GM12878 (cell line): ENCODE measurements around the gene FHL5. TPM values are rescaled to one million over a fixed set of nuclear protein-coding genes. Genes with fewer than 3 reads are reported as not detected.

Experiments used
- ATAC-seq: fragments of 200-7000 bp; cut with Tn5 transposase; 3 replicates; pipeline ENCODE4 v1.9.1; 2020; ENCODE audit warnings: mild to moderate bottlenecking, moderate library complexity
- BruUV-seq: library from RNA; stranded (reverse); fragments of 400-500 nt; replicated peaks from 2 replicates; lab custom pipeline; 2021; lab: Mats Ljungman, UMichigan
- CTCF ChIA-PET: fragments of 300-600 bp; sonication (Branson Sonifier 250); formaldehyde crosslinking; extraction: SDS; loops from one replicate; lab custom pipeline; 2021; ENCODE audit warnings: inconsistent platforms; lab: Yijun Ruan, JAX
- POLR2A ChIA-PET: fragments of 350-600 bp; formaldehyde crosslinking; extraction: SDS; loops from one replicate; lab custom pipeline; 2021; ENCODE audit warnings: inconsistent platforms; lab: Charles Lee
- RAD21 ChIA-PET: fragments of 300-600 bp; sonication (Branson Sonifier 250); formaldehyde crosslinking; loops from one replicate; lab custom pipeline; 2023; ENCODE audit warnings: antibody characterized with exemption; ENCODE audit not compliant: unreplicated experiment; lab: Charles Lee
- SMC1A ChIA-PET: fragments of 300-600 bp; sonication (Branson Sonifier 250); formaldehyde crosslinking; loops from one replicate; lab custom pipeline; 2023; ENCODE audit not compliant: unreplicated experiment, uncharacterized antibody; lab: Charles Lee
- DNase-seq: peaks from one replicate; pipeline ENCODE4 v3.0.0-alpha.2; 2011; ENCODE audit warnings: low read depth, low spot score
- FAIRE-seq: peaks from 3 replicates; lab custom pipeline; 2011; peaks lifted over from hg19 to GRCh38; lab: Jason Lieb, UNC
- H2AFZ ChIP-seq: 2 replicates; pipeline ENCODE4 v1.6.0; 2011; ENCODE audit warnings: low read depth, low read length, control low read depth; ENCODE audit not compliant: control insufficient read depth
- H3K27ac ChIP-seq: 2 replicates; pipeline ENCODE4 v1.5.1; 2011; ENCODE audit warnings: control low read depth; ENCODE audit not compliant: control insufficient read depth, insufficient read depth
- H3K27me3 ChIP-seq, 2 experiments: replicated peaks in 1 of 2; 2 replicates each; pipeline versions ENCODE4 v1.6.0 to v1.6.1; 2011; ENCODE audit warnings: low read length in 1 of 2; ENCODE audit not compliant: control insufficient read depth in 2 of 2, insufficient read depth in 2 of 2
- H3K36me3 ChIP-seq, 2 experiments: 2 replicates each; pipeline ENCODE4 v1.5.1; 2011; ENCODE audit warnings: low read length in 1 of 2; ENCODE audit not compliant: control insufficient read depth in 2 of 2, insufficient read depth in 2 of 2
- H3K4me1 ChIP-seq: 2 replicates; pipeline ENCODE4 v1.6.1; 2011; ENCODE audit warnings: mild to moderate bottlenecking, low read length, moderate library complexity, mixed read lengths; ENCODE audit not compliant: control insufficient read depth, insufficient read depth
- H3K4me2 ChIP-seq: 2 replicates; pipeline ENCODE4 v1.6.0; 2011; ENCODE audit warnings: control low read depth; ENCODE audit not compliant: control insufficient read depth, insufficient read depth
- H3K4me3 ChIP-seq: fragments of 200-600 bp; sonication (generic); 2 replicates; pipeline ENCODE4 v1.5.1; 2016
- H3K79me2 ChIP-seq: 2 replicates; pipeline ENCODE4 v1.6.0; 2011; ENCODE audit warnings: low read length; ENCODE audit not compliant: control insufficient read depth, insufficient read depth
- H3K9ac ChIP-seq: 2 replicates; pipeline ENCODE4 v1.8.0; 2011; ENCODE audit warnings: low read length, control low read depth, mixed read lengths; ENCODE audit not compliant: control insufficient read depth, insufficient read depth
- H3K9me3 ChIP-seq: replicated peaks from 3 replicates; pipeline ENCODE4 v1.5.1; 2011; ENCODE audit warnings: mild to moderate bottlenecking, low read length; ENCODE audit not compliant: control insufficient read depth, insufficient read depth
- H4K20me1 ChIP-seq: 2 replicates; pipeline ENCODE4 v1.6.0; 2011; ENCODE audit not compliant: control insufficient read depth, insufficient read depth
- ATF2 ChIP-seq: IDR thresholded peaks from 2 replicates; pipeline ENCODE4 v1.6.1; 2012; ENCODE audit warnings: low read length, inconsistent platforms
- CTCF ChIP-seq, 3 experiments: IDR thresholded peaks in 2 of 3; conservative IDR thresholded peaks in 1 of 3; 2 replicates each; pipeline ENCODE4 v1.5.1; 2011; ENCODE audit warnings: low read depth in 3 of 3, low read length in 3 of 3, mild to moderate bottlenecking in 3 of 3, control low read depth in 2 of 3, moderate library complexity in 2 of 3, inconsistent platforms in 1 of 3, mixed read lengths in 1 of 3; ENCODE audit not compliant: control insufficient read depth in 2 of 3, insufficient read depth in 1 of 3; ENCODE audit errors: extremely low read depth in 1 of 3
- EGR1 ChIP-seq, 2 experiments: IDR thresholded peaks; 1 replicate in 1 of 2; 2 replicates in 1 of 2; pipeline ENCODE4 v1.6.1; 2011 to 2012; ENCODE audit warnings: low read depth in 2 of 2, low read length in 2 of 2, borderline replicate concordance in 1 of 2, mild to moderate bottlenecking in 1 of 2, moderate library complexity in 1 of 2
- HCFC1 ChIP-seq: fragments of 150-350 bp; IDR thresholded peaks from 2 replicates; pipeline ENCODE4 v1.6.1; 2014; ENCODE audit warnings: low read length
- JUND ChIP-seq: IDR thresholded peaks from 2 replicates; pipeline ENCODE4 v1.6.1; 2012; ENCODE audit warnings: low read depth, mild to moderate bottlenecking, low read length, improper control_type of control experiment, moderate library complexity
- LARP7 ChIP-seq: fragments of 450-650 bp; IDR thresholded peaks from 2 replicates; pipeline ENCODE4 v1.6.1; 2017; ENCODE audit warnings: mild to moderate bottlenecking
- MLLT1 ChIP-seq: fragments of 450-650 bp; IDR thresholded peaks from 2 replicates; pipeline ENCODE4 v1.6.1; 2016; ENCODE audit warnings: mild to moderate bottlenecking
- NR2C2 ChIP-seq: IDR thresholded peaks from 2 replicates; pipeline ENCODE4 v1.6.1; 2011; ENCODE audit warnings: borderline replicate concordance, low read depth; ENCODE audit not compliant: control insufficient read depth, insufficient read length
- POLR2A ChIP-seq: IDR thresholded peaks from 2 replicates; pipeline ENCODE4 v1.6.1; 2011; ENCODE audit warnings: low read depth, mild to moderate bottlenecking, low read length
- SREBF2 ChIP-seq: IDR thresholded peaks from 2 replicates; pipeline ENCODE4 v1.6.1; 2012; ENCODE audit warnings: mild to moderate bottlenecking, low read length
- TAF1 ChIP-seq: IDR thresholded peaks from 2 replicates; pipeline ENCODE4 v1.6.1; 2011; ENCODE audit warnings: mild to moderate bottlenecking, low read depth, low read length, borderline replicate concordance
- WGBS: methylation state at CpG from one replicate; pipeline ENCODE4 v1.1.6; 2016; ENCODE audit warnings: low lambda C conversion rate; ENCODE audit not compliant: insufficient replicate concordance, insufficient coverage; ENCODE audit errors: missing lambda C conversion rate; 5-methylcytosine and 5-hydroxymethylcytosine counted together
- in situ Hi-C: fragments of 300-500 bp; cut with MboI; formaldehyde crosslinking; loops from 9 replicates; pipeline ENCODE4 v1.14.3; 2018; ENCODE audit warnings: mixed read lengths
- intact Hi-C: fragments of 100-400 bp; cut with micrococcal nuclease; formaldehyde crosslinking; loops from one replicate; pipeline ENCODE4 v1.14.2; 2022; ENCODE audit not compliant: unreplicated experiment
- polyA plus RNA-seq, 11 experiments: library from polyadenylated mRNA; depleted of rRNA in 4 of 11; unstranded in 6 of 11; stranded (reverse) in 5 of 11; fragments of >200 nt; fragmentation: Nextera tagmentation in 4 of 11; fragmentation: Illumina TruSeq in 1 of 11; extraction: Ambion mirVana in 4 of 11; extraction: Trizol in 1 of 11; gene quantifications; 1 replicate in 1 of 11; 2 replicates in 10 of 11; pipeline versions ENCODE4 v1.2.1 to v1.2.3, GENCODE V29; 2011 to 2016; ENCODE audit warnings: inconsistent platforms in 2 of 11, missing spikeins in 2 of 11, low read depth in 1 of 11
- total RNA-seq, 4 experiments: library from RNA; depleted of rRNA in 3 of 4; stranded (reverse); fragments of >200 nt in 3 of 4; fragmentation: Illumina TruSeq in 1 of 4; extraction: Trizol in 1 of 4; gene quantifications; 2 replicates each; pipeline versions ENCODE4 v1.2.1 to v1.2.3, GENCODE V29; 2013 to 2021

Gene FHL5
- total and polyA plus RNA-seq, 10 of the 15 experiments (the other 5 are each of a cell fraction or from before 2014, with no cell fraction given) = 0.16 TPM; not detected in 9

DNA sequence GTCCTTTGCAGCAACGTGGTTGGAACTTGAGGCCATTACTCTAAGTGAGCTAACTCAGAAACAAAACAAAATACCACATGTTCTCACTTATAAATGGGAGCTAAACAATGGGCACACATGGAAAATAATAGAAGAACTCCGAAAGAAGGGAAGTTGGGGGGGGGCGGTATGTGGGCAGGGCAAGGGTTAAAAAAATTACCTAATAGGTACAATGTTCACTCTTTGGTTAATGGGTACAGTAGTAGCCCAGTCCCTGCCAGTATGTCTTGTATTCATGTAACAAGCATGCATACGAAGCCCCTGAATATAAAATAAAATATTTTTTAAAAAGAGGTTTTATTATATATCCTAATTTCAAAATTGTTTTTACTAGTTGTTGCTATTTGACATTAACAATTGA is 15.3 kb upstream of the FHL5 start:
- FAIRE-seq = no peak
- intact Hi-C loops = no loop called here
- H2AFZ ChIP-seq = no peak overlapping the region
- no peak overlapping the region for H3K27ac ChIP-seq
- ChIA-PET RAD21 (no interaction called here), CTCF (no interaction called here), SMC1A (no interaction called here)
- H3K4me3 ChIP-seq = no peak overlapping the region
- no TSS peak for BruUV-seq
- no peaks in the 10 kb centered on the region for H3K79me2 ChIP-seq
- no peak for ATAC-seq
- no peak for TF ChIP-seq SREBF2
- no peak for TF ChIP-seq JUND
- TF ChIP-seq HCFC1 = no peak
- no peak for TF ChIP-seq EGR1 (IDR thresholded peaks at IDR 0.05; ENCODE audit: borderline replicate concordance in 1 of 2, low read depth in 2 of 2, low read length in 2 of 2)
- no peak for TF ChIP-seq TAF1
- TF ChIP-seq, all 136 proteins: peak for 0
- no peak overlapping the region for H3K4me2 ChIP-seq
- in situ Hi-C loops = no loop called here
- no peaks in the 10 kb centered on the region for H4K20me1 ChIP-seq
- H3K4me1 ChIP-seq = no peaks in the 10 kb centered on the region
- no peaks in the 10 kb centered on the region for H3K27me3 ChIP-seq
- no peak overlapping the region for H3K9ac ChIP-seq
- peaks cover 1 to 8% of the 10 kb centered on the region in 2 experiments; a peak in 3 of 4 replicates for H3K36me3 ChIP-seq
- POLR2A ChIA-PET = interaction anchor here (0.6 kb wide), 2 partner anchors 201 to 274 kb away, joined by 3 to 5 read pairs; no protein-coding TSS in a partner anchor
- 92% methylated on average over 4 of the region's 4 CpGs for WGBS
- DNase-seq = no peak
- H3K9me3 ChIP-seq = no peaks in the 10 kb centered on the region

DNA sequence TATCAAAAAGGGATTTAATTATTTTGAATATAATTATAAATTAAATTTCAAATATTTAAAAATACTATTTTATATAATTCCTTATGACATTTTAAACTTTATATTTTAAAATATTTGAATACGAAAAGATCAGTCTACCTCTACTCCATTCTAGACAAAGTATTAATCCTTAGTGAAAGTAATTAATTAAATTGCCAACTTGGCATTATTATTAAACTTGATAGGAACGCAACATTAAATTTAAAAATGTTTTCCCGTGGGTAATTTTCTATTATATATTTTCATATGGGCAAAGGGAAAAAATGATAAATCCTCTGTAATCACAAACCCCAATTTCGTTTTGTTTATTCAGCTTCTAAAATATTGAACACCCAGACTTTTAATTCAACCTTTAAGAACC is 8.4 kb upstream of the FHL5 start:
- WGBS = 75% methylated on average over 4 of the region's 4 CpGs
- Histone ChIP-seq H3K27me3 (no peaks in the 10 kb centered on the region), H3K27ac (no peak overlapping the region), H3K4me3 (no peak overlapping the region), H3K9ac (no peak overlapping the region), H3K4me2 (no peak overlapping the region), H3K36me3 (peaks cover 2 to 14% of the 10 kb centered on the region in 2 experiments), H3K9me3 (no peaks in the 10 kb centered on the region), H4K20me1 (no peaks in the 10 kb centered on the region), H3K4me1 (no peaks in the 10 kb centered on the region), H3K79me2 (no peaks in the 10 kb centered on the region), H2AFZ (no peak overlapping the region)
- DNase-seq (no peak), FAIRE-seq (no peak), ATAC-seq (no peak)
- in situ Hi-C loops = no loop called here
- no TSS peak for BruUV-seq
- POLR2A ChIA-PET = no interaction called here
- SMC1A ChIA-PET = interaction anchor here (0.6 to 2.1 kb wide), 5 partner anchors 9 to 72 kb away, joined by 3 to 7 read pairs (median 3); no protein-coding TSS in a partner anchor
- CTCF ChIA-PET = interaction anchor here (1.0 to 1.8 kb wide), 5 partner anchors 9 to 14 kb away, joined by 3 to 7 read pairs (median 3); partner anchors contain the start of gene FHL5
- RAD21 ChIA-PET = interaction anchor here (1.8 kb wide), 1 partner anchor 10 kb away, joined by 11 read pairs; no protein-coding TSS in a partner anchor
- intact Hi-C loops = no loop called here
- TF ChIP-seq CTCF (IDR thresholded peaks at IDR 0.05 in 2 of 3, conservative IDR thresholded peaks at IDR 0.05 in 1 of 3; ENCODE audit: control insufficient read depth in 2 of 3, extremely low read depth in 1 of 3, insufficient read depth in 1 of 3, low read depth in 3 of 3, low read length in 3 of 3) = no peak
- TF ChIP-seq POLR2A = no peak
- TF ChIP-seq MLLT1 = no peak
- TF ChIP-seq NR2C2 = no peak
- TF ChIP-seq ATF2 = no peak
- TF ChIP-seq LARP7 = no peak
